ENCODE results near the gene KLHL29. TPM values are rescaled to one million over a fixed set of nuclear protein-coding genes. Genes with fewer than 3 reads are reported as not detected.
A peak's percentile ranks its signal among the peaks of the same experiment; 100 is the strongest.

The KLHL29 gene
- total and polyA plus RNA-seq, 10 of the 15 experiments (the other 5 are each of a cell fraction or from before 2014, with no cell fraction given): 1.4 to 19.5 (median 6.1) TPM

DNA sequence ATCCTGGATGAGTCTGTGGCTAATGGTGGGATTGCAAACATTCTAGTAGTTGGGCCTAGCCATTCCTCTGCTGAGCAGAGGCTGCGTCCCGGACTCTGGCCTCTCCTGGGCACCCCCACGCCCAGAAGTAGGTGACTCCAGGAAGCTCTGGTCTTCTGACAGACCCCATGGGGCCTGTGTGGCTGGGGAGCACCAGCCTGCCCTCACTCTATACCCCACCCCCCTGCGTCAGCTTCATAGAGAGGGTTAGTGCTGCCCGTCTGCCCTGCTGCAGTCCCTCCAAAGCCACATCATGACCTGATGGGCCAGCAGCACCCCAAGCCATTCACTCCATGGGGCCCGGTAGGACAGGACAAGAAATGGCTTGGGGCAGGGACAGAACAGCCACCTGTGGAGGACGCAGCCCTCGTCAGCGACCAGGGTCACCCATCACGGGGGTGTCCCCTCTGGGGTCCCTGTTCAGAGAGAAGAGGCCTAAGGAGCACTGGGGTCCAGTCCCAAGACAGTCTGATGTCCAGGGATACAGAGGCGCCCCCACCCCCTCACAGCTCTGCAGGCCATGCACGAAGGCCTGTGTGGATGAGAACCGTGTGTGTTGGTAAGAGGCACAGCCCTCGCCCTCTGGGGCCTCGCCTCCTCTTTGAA lies 303.6 kb downstream of the KLHL29 start:
- FAIRE-seq: no peak
- SMC1A ChIA-PET (ENCODE audit: uncharacterized antibody, unreplicated experiment): no interaction called here
- TF ChIP-seq PML (IDR thresholded peaks at IDR 0.05; ENCODE audit: low read length) (no peak), YY1 (IDR thresholded peaks at IDR 0.05; ENCODE audit: low read depth, low read length) (no peak), HDAC6 (IDR thresholded peaks at IDR 0.05; ENCODE audit: unreplicated experiment) (no peak), TCF7 (IDR thresholded peaks at IDR 0.05; ENCODE audit: borderline replicate concordance) (no peak), NFYA (IDR thresholded peaks at IDR 0.05; ENCODE audit: borderline replicate concordance, low read depth, low read length) (no peak), RELA (IDR thresholded peaks at IDR 0.05; ENCODE audit: borderline replicate concordance, partially characterized antibody) (no peak)
- Histone ChIP-seq H4K20me1 (ENCODE audit: control insufficient read depth, insufficient read depth) (no peaks in the 10 kb centered on the region), H3K27ac (ENCODE audit: control insufficient read depth, insufficient read depth) (no peak overlapping the region), H3K4me2 (ENCODE audit: control insufficient read depth, insufficient read depth) (no peak overlapping the region), H3K79me2 (ENCODE audit: control insufficient read depth, insufficient read depth, low read length) (no peaks in the 10 kb centered on the region), H2AFZ (ENCODE audit: control insufficient read depth, low read depth, low read length) (no peak overlapping the region), H3K27me3 (replicated peaks in 1 of 2; ENCODE audit: control insufficient read depth in 2 of 2, insufficient read depth in 2 of 2, low read length in 1 of 2) (no peaks in the 10 kb centered on the region), H3K4me3 (no peak overlapping the region), H3K9me3 (replicated peaks; ENCODE audit: control insufficient read depth, insufficient read depth, low read length) (no peaks in the 10 kb centered on the region), H3K36me3 (ENCODE audit: control insufficient read depth in 2 of 2, insufficient read depth in 2 of 2, low read length in 1 of 2) (peaks cover 0 to 4% of the 10 kb centered on the region in 2 experiments; a peak in 3 of 4 replicates), H3K4me1 (ENCODE audit: control insufficient read depth, insufficient read depth, low read length) (no peaks in the 10 kb centered on the region), H3K9ac (ENCODE audit: control insufficient read depth, insufficient read depth, low read length) (no peak overlapping the region)
- POLR2A ChIA-PET: no interaction called here
- ATAC-seq: no peak
- RAD21 ChIA-PET (ENCODE audit: unreplicated experiment): no interaction called here
- in situ Hi-C loops (cut with MboI) (no loop called here), intact Hi-C loops (cut with micrococcal nuclease; ENCODE audit: unreplicated experiment) (no loop called here)
- CTCF ChIA-PET: no interaction called here
- BruUV-seq (replicated peaks): no TSS peak
- 65% methylated on average over 15 of the region's 15 CpGs for whole genome bisulfite sequencing (ENCODE audit: insufficient coverage, insufficient replicate concordance, low lambda C conversion rate, missing lambda C conversion rate)
- no peak for DNase-seq (ENCODE audit: low read depth, low spot score)

DNA sequence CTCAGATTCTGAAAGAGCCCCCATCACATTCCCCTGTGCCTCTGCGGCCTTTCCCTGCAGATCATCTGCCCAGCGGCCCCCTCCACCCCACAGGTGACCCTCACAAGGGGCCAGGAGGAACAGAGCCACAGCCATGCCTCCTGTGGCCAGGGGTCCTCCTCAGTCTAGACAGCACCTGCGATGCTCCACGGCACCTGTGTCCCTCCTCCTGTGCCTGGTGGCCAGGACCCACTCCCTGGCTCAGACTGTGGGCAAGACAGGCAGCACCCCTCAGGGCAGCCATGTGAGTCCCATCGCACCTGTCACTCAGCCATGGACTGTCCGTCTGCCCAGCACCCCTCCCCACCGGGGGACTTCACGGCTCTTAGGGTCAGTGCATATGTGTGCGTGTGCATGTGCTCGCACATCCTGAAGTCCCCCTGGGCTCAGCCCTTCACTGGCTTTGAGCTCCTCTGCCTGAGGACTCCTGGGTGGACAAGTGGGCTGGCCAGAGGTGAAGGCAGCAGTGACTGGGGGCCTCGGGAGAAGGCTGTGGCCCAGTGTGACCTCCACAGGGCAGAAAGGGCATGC lies 304.2 kb downstream of the KLHL29 start:
- 74% methylated on average over 11 of the region's 11 CpGs for WGBS (ENCODE audit: insufficient coverage, insufficient replicate concordance, low lambda C conversion rate, missing lambda C conversion rate)
- no TSS peak for BruUV-seq (replicated peaks)
- Histone ChIP-seq H3K4me2 (ENCODE audit: control insufficient read depth, insufficient read depth) (no peak overlapping the region), H3K27ac (ENCODE audit: control insufficient read depth, insufficient read depth) (no peak overlapping the region), H3K4me3 (no peak overlapping the region), H4K20me1 (ENCODE audit: control insufficient read depth, insufficient read depth) (no peaks in the 10 kb centered on the region), H3K9ac (ENCODE audit: control insufficient read depth, insufficient read depth, low read length) (no peak overlapping the region), H3K79me2 (ENCODE audit: control insufficient read depth, insufficient read depth, low read length) (no peaks in the 10 kb centered on the region), H3K36me3 (ENCODE audit: control insufficient read depth in 2 of 2, insufficient read depth in 2 of 2, low read length in 1 of 2) (peaks cover 0 to 4% of the 10 kb centered on the region in 2 experiments; a peak in 3 of 4 replicates), H2AFZ (ENCODE audit: control insufficient read depth, low read depth, low read length) (no peak overlapping the region), H3K4me1 (ENCODE audit: control insufficient read depth, insufficient read depth, low read length) (no peaks in the 10 kb centered on the region), H3K9me3 (replicated peaks; ENCODE audit: control insufficient read depth, insufficient read depth, low read length) (no peaks in the 10 kb centered on the region), H3K27me3 (replicated peaks in 1 of 2; ENCODE audit: control insufficient read depth in 2 of 2, insufficient read depth in 2 of 2, low read length in 1 of 2) (no peaks in the 10 kb centered on the region)
- no peak for ATAC-seq
- RAD21 ChIA-PET (ENCODE audit: unreplicated experiment): no interaction called here
- POLR2A ChIA-PET: no interaction called here
- CTCF ChIA-PET: no interaction called here
- in situ Hi-C loops (cut with MboI): no loop called here
- intact Hi-C loops (cut with micrococcal nuclease; ENCODE audit: unreplicated experiment): no loop called here
- no peak for FAIRE-seq
- DNase-seq (ENCODE audit: low read depth, low spot score): no peak
- TF ChIP-seq ASH2L (IDR thresholded peaks at IDR 0.05; ENCODE audit: borderline replicate concordance, low read depth): no peak
- peak; percentile 53; the same call in 1 of the 2 replicates for TF ChIP-seq POLR2A (IDR thresholded peaks at IDR 0.05; ENCODE audit: low read depth, low read length)
- SMC1A ChIA-PET (ENCODE audit: uncharacterized antibody, unreplicated experiment): no interaction called here
